Measurements from ENCODE around the gene CPLX1. TPM values are rescaled to one million over a fixed set of nuclear protein-coding genes. Genes with fewer than 3 reads are reported as not detected.

CPLX1 gene
- total RNA-seq, 4 donors from 2014 or later = 1.8 to 2.4 (median 2.4) TPM; not detected in 1

DNA sequence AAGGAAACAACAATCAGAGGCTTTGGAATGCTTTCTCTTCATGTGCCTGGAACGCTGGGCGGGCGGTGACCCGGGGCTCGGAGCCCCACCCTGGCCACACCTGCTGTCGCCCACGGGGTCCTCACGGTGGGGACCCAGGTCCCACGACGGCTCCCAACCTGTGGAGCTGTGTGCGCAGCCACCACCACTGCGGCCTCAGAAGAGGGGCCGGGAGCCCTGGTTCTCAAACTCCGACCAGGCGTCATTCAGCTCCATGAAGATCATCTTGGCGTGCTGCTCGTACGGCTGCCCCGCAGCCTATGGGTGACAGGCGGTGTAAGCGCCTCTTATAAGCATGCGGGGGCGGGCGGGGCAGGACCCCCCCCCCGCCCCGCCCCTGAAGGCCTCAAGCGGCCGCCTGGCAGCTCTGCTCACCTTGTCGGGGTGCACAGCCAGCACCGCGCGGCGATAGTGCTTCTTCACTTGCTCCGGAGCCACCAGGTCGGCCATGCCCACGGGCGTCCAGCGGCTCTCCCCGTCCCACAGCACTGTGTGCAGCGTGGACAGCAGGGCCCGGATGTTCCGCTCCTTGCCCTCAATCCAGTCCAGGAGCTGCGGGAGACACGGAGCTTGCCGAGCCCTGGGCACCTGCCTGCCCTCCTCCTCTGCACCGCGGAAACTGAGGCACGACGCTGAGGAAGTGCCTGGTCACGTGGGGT lies 23.7 kb upstream of the CPLX1 start:
- 91 to 94% methylated on average over 24 to 43 of the region's 50 CpGs for WGBS, 2 donors
- Histone ChIP-seq H3K27me3 (no peaks in the 10 kb centered on the region), H3K27ac (no peak overlapping the region), H3K4me1 (no peaks in the 10 kb centered on the region), H3K4me3 (no peak overlapping the region), H3K9me3 (no peaks in the 10 kb centered on the region), H3K36me3 (peaks cover 0 to 80% (median 6%) of the 10 kb centered on the region in 3 donors)
- DNase-seq (ENCODE audit: low spot score in 2 of 2) = no peak
- TF ChIP-seq, protein P1, sequence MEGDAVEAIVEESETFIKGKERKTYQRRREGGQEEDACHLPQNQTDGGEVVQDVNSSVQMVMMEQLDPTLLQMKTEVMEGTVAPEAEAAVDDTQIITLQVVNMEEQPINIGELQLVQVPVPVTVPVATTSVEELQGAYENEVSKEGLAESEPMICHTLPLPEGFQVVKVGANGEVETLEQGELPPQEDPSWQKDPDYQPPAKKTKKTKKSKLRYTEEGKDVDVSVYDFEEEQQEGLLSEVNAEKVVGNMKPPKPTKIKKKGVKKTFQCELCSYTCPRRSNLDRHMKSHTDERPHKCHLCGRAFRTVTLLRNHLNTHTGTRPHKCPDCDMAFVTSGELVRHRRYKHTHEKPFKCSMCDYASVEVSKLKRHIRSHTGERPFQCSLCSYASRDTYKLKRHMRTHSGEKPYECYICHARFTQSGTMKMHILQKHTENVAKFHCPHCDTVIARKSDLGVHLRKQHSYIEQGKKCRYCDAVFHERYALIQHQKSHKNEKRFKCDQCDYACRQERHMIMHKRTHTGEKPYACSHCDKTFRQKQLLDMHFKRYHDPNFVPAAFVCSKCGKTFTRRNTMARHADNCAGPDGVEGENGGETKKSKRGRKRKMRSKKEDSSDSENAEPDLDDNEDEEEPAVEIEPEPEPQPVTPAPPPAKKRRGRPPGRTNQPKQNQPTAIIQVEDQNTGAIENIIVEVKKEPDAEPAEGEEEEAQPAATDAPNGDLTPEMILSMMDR (IDR thresholded peaks at IDR 0.05) = no peak
- TF ChIP-seq EP300 (IDR thresholded peaks at IDR 0.05) (no peak), POLR2A (IDR thresholded peaks at IDR 0.05) (no peak)

GRCh38 chr4:848803-849477 lies 23.0 kb upstream of the CPLX1 start:
- Histone ChIP-seq H3K4me1 (no peaks in the 10 kb centered on the region), H3K36me3 (peaks cover 0 to 79% (median 6%) of the 10 kb centered on the region in 3 donors), H3K9me3 (no peaks in the 10 kb centered on the region), H3K4me3 (no peak overlapping the region), H3K27ac (no peak overlapping the region), H3K27me3 (no peaks in the 10 kb centered on the region)
- TF ChIP-seq POLR2A (IDR thresholded peaks at IDR 0.05) = no peak
- no peak for TF ChIP-seq EP300 (IDR thresholded peaks at IDR 0.05)
- TF ChIP-seq, protein P1 (IDR thresholded peaks at IDR 0.05) = no peak
- 84 to 87% methylated on average over 17 to 24 of the region's 27 CpGs for WGBS, 2 donors
- DNase-seq (ENCODE audit: low spot score in 2 of 2) = no peak

DNA sequence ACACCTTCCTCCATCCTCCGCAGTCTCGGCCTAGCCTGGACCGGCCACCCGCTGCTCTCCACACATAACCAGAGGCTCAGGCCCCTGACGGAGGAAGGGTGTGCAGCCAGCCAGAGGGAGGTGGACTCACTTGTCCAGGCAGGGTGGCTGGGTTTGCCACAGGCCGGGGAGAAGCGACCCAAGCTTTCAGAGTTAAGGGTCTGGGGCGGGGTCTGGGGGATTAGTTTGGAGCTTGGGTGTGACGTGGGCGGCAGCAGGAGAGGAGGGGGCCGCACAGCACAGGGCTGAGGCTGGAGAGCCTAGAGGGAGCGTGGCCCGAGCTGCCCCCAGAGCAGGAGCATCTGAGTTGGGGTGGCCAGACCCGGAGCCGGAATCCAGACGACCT lies 22.4 kb upstream of the CPLX1 start:
- H3K9me3 ChIP-seq = no peaks in the 10 kb centered on the region
- H3K4me1 ChIP-seq = no peaks in the 10 kb centered on the region
- DNase-seq (ENCODE audit: low spot score in 2 of 2) = no peak
- no peak overlapping the region for H3K27ac ChIP-seq
- no peaks in the 10 kb centered on the region for H3K27me3 ChIP-seq
- WGBS, 2 donors = 87 to 88% methylated on average over 16 of the region's 16 CpGs
- no peak overlapping the region for H3K4me3 ChIP-seq
- no peak for TF ChIP-seq EP300 (IDR thresholded peaks at IDR 0.05)
- TF ChIP-seq POLR2A (IDR thresholded peaks at IDR 0.05) = no peak
- TF ChIP-seq, protein P1 (IDR thresholded peaks at IDR 0.05) = no peak
- H3K36me3 ChIP-seq = peaks cover 0 to 75% (median 6%) of the 10 kb centered on the region in 3 donors

- TF ChIP-seq, protein P1 (IDR thresholded peaks at IDR 0.05) = no peak
- TF ChIP-seq EP300 (IDR thresholded peaks at IDR 0.05) (no peak), POLR2A (IDR thresholded peaks at IDR 0.05) (no peak)
- Histone ChIP-seq H3K27me3 (no peaks in the 10 kb centered on the region), H3K36me3 (peaks cover 0 to 54% (median under 1%) of the 10 kb centered on the region in 3 donors), H3K27ac (no peak overlapping the region), H3K9me3 (peaks cover 0 to 7% (median 0%) of the 10 kb centered on the region in 4 donors), H3K4me1 (no peaks in the 10 kb centered on the region), H3K4me3 (no peak overlapping the region)
- DNase-seq (ENCODE audit: low spot score in 2 of 2) = no peak
- WGBS, 2 donors = 65% methylated on average over 14 of the region's 14 CpGs
These were observed 19.9 kb upstream of the CPLX1 start for GRCh38 chr4:845836-846251.

DNA sequence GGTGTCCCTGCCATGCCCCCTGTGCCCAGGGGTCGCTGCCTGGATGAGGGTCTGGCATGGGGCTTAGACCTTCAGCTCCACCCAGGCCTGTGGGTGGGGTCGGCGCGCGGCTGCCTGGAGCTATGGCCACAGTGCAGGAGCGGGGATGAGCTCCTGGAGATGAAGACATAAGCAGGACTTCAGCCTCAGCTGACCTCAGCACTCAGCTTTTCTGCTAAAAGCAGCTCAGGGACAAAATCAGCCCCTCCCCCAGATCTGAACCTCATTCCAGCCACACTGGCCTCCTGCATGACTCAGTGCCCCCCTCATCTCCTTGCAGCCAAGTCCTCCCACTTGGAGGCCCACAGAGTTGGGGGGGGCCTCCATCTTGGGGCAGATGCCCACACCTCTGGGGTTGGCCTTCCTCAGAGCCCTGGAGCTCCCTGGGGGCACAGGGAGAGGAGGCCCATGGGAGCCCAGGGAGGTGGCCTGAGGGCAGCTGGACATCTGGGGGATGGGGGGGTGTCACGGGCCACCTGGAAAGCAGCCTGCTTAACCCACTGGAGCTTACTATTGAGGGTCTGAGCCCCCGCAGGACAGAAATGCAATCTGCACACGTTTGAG lies 19.4 kb upstream of the CPLX1 start:
- no peak overlapping the region for H3K27ac ChIP-seq
- H3K4me3 ChIP-seq = no peak overlapping the region
- no peaks in the 10 kb centered on the region for H3K27me3 ChIP-seq
- H3K36me3 ChIP-seq = peaks cover 0 to 49% (median 0%) of the 10 kb centered on the region in 3 donors
- 58 to 82% methylated on average over 3 to 8 of the region's 9 CpGs for WGBS, 2 donors
- TF ChIP-seq EP300 (IDR thresholded peaks at IDR 0.05) = no peak
- TF ChIP-seq, protein P1 (IDR thresholded peaks at IDR 0.05) = no peak
- TF ChIP-seq POLR2A (IDR thresholded peaks at IDR 0.05) = no peak
- DNase-seq (ENCODE audit: low spot score in 2 of 2) = no peak
- no peaks in the 10 kb centered on the region for H3K4me1 ChIP-seq
- peaks cover 0 to 7% (median 0%) of the 10 kb centered on the region in 4 donors for H3K9me3 ChIP-seq

All from tibial nerve (tissue), 4 donors.